GM18861 (cell line): ENCODE results near the gene CCND2.
A peak's percentile ranks its signal among the peaks of the same experiment; 100 is the strongest.

Experiments
- ATAC-seq: cut with Tn5 transposase; IDR thresholded peaks from one replicate; pipeline ENCODE4 v1.9.1; 2021; ENCODE audit not compliant: unreplicated experiment

Gene CCND2

GRCh38 chr12:4289231-4289878 is 15.8 kb downstream of the CCND2 start:
- ATAC-seq, result no peak

- no peak for ATAC-seq
These were observed 16.6 kb downstream of the CCND2 start for GRCh38 chr12:4289998-4290790.

GRCh38 chr12:4292341-4293073 is 18.9 kb downstream of the CCND2 start:
- no peak for ATAC-seq

- ATAC-seq, result no peak
These were observed 19.9 kb downstream of the CCND2 start for GRCh38 chr12:4293299-4293965.

- ATAC-seq, result no peak
These were observed 20.5 kb downstream of the CCND2 start for GRCh38 chr12:4293966-4294505.

GRCh38 chr12:4296751-4297150 is 23.2 kb downstream of the CCND2 start:
- no peak for ATAC-seq

- no peak for ATAC-seq
These were observed 24.1 kb downstream of the CCND2 start for GRCh38 chr12:4297617-4298016.

- ATAC-seq, result no peak
These were observed 27.3 kb downstream of the CCND2 start for GRCh38 chr12:4300883-4301282.

GRCh38 chr12:4301932-4302501 is 28.5 kb downstream of the CCND2 start:
- no peak for ATAC-seq

- no peak for ATAC-seq
These were observed 29.3 kb downstream of the CCND2 start for GRCh38 chr12:4302881-4303280.

- no peak for ATAC-seq
These were observed 30.2 kb downstream of the CCND2 start for GRCh38 chr12:4303750-4304149.

GRCh38 chr12:4307593-4308333 is 34.2 kb downstream of the CCND2 start:
- ATAC-seq, result no peak

GRCh38 chr12:4308334-4308950 is 34.9 kb downstream of the CCND2 start:
- ATAC-seq, result no peak

- ATAC-seq, result no peak
These were observed 38.2 kb downstream of the CCND2 start for GRCh38 chr12:4311776-4312175.

- ATAC-seq, result no peak
These were observed 38.7 kb downstream of the CCND2 start for GRCh38 chr12:4312251-4312650.

- peak; percentile 12 for ATAC-seq
These were observed 46.9 kb downstream of the CCND2 start for GRCh38 chr12:4320497-4320852.

GRCh38 chr12:4320853-4321701 is 47.5 kb downstream of the CCND2 start, which contains the start of gene TIGAR:
Gene TIGAR, plus strand, starts transcription at chr12:4321213. Its CDS starts 59 bp downstream, at chr12:4321272.
- peak; percentile 97 for ATAC-seq

GRCh38 chr12:4322726-4323125 is 49.2 kb downstream of the CCND2 start:
- ATAC-seq, result no peak
